ENCODE results near the gene FBF1.

The FBF1 gene

DNA sequence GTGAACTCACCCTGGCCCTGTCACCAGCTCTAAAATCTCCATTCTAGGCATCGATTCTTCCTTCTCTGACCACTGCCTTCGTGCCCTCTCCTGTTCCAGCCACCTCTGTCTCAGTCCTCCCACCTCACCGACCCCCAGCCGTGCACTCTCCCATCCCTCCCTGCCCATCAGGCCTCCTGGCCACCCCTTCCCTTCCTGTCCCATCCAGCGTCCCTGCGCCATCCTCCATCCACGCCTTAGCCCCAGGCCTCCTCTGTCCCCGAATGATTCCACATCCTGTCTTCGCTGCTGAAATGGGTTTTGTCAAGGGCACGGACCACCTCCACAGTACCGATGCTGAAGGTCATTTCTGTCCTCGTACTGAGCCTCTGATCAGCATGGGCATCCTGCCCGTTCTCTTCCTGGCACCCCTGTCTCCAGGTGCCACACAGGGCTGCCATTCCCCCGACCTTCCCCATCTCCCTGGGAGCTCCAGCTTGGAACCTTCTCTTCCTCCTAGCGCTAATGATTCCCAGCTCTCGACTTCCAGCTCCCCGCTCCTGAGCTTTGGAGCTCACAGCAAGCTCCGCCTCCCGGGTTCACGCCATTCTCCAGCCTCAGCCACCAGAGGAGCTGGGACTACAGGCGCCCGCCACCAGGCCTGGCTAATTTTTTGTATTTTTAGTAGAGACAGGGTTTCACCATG, 46.7 kb downstream of the FBF1 start:
- no peak for DNase-seq

GRCh38 chr17:75893305-75894048, 47.4 kb downstream of the FBF1 start:
- DNase-seq: no peak

DNA sequence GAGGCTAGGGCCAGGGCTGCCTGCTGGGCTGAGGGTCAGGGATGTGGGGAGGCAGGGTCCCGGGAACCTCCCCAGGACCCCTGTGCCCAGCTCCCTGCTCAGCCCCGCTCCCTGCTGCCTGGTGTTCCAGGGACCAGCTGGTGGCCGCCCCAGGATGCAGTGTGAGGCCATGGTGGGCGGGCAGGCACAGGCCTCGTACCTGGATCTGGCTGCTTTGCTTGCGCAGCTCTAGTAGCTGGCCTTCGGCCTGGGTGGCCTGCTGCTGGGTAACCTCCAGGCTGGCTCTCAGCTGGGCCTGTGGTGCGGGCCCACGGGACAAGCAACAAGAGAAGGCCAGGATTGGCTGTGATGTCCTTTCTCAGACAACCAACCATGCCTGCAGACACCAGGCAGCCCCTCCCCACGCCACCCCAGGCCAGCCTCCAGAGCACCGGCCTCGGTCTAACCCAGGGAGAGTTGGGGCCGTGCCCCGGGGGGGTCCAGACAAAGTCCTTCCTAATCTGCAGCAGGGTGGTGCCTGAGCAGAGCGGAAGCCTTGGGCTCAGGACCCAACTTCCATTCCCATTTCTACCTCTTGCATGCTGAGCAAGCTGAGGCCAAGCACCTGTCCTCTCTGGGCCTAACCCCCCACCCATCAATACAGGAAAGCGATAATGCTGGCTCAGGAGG, 48.2 kb downstream of the FBF1 start:
- no peak for DNase-seq

GRCh38 chr17:75891605-75892555, 49.0 kb downstream of the FBF1 start:
- no peak for DNase-seq

GRCh38 chr17:75891022-75891604, 49.7 kb downstream of the FBF1 start:
- no peak for DNase-seq

DNA sequence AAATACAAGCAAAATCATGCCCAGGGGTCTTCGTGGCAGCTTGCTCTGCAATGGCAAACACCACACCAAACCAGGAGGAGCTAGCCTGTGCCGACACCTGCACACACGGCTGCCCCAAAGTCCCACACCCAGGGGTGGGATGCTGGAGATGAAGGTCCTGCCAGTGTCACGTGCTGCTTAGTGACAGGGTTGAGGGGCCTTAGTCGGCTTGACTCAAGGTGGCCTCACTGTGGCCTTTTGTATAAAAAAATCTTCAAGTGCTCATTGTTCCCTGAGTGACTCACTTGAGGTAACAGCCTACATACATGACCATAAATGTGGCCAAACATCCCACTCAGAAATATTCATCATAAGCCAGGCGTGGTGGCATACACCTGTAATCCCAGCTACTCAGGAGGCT, 51.4 kb downstream of the FBF1 start:
- DNase-seq: no peak

- DNase-seq: no peak
These were observed 52.4 kb downstream of the FBF1 start for GRCh38 chr17:75888484-75888883.

- peak; percentile 35 for DNase-seq
These were observed 55.0 kb downstream of the FBF1 start for GRCh38 chr17:75885860-75886259.

GRCh38 chr17:75885431-75885830, 55.4 kb downstream of the FBF1 start:
- peak; percentile 49 for DNase-seq

DNA sequence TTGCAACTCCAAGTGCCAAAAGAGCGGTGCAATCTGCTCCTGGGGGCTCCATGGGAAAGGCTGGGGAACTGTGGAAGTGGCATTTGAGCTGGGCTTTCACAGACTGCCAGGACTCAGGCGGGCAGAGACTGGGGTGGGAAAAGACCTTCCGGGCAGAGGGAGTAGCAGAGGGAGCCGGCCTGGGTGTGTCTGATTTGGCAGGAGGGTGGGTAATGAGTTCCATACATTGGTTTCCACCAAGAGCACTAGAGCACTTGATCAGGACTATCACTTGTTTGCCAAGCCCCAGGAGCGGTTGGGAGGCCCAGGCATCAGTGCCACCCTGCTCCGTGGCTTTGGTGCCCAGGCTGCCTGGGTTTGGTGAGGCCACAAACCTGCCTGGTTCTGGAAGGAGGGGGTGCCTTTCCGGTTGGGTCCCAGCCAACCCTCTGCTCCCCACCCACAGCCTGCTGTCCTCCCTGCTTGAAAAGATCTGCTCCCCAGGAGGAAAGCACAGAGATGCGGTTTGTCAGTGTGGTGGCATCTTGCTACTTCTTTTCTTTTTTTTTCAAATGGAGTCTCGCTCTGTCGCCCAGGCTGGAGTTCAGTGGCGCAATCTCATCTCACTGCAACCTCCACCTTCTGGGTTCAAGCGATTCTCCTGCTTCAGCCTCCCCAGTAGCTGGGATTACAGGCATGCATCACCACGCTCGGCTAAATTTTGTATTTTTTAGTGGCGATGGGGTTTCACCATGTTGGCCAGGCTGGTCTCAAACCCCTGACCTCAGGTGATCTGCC, 59.0 kb downstream of the FBF1 start:
- no peak for DNase-seq

GRCh38 chr17:75880266-75880665, 60.6 kb downstream of the FBF1 start:
- DNase-seq: no peak

- peak; percentile 58 for DNase-seq
These were observed 62.5 kb downstream of the FBF1 start, which contains the start of gene TRIM47 for GRCh38 chr17:75878174-75878998. Gene TRIM47 (minus strand): TSS chr17:75878581. CDS start chr17:75878548, 33 bp downstream.

DNA sequence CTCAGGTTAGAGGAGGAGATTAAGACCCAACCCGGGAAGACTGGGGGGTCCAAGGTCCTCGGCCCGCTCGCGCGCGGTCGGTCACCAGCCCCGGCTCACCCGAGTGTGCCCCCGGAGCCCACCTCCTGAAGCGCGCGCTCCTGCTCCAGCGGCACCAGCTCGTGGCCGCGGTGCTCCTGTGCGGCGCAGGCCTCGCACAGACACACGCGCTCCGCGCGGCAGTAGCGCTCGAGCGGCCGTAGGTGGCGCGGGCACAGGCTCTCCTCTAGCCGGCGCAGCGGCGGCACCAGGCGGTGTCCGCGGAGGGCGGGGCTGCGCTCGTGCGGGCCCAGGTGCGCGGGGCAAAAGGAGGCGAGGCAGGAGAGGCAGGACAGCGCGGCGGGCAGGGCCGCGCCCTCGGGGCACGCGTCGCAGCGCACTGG, 63.1 kb downstream of the FBF1 start:
- DNase-seq: peak; percentile 72

DNA sequence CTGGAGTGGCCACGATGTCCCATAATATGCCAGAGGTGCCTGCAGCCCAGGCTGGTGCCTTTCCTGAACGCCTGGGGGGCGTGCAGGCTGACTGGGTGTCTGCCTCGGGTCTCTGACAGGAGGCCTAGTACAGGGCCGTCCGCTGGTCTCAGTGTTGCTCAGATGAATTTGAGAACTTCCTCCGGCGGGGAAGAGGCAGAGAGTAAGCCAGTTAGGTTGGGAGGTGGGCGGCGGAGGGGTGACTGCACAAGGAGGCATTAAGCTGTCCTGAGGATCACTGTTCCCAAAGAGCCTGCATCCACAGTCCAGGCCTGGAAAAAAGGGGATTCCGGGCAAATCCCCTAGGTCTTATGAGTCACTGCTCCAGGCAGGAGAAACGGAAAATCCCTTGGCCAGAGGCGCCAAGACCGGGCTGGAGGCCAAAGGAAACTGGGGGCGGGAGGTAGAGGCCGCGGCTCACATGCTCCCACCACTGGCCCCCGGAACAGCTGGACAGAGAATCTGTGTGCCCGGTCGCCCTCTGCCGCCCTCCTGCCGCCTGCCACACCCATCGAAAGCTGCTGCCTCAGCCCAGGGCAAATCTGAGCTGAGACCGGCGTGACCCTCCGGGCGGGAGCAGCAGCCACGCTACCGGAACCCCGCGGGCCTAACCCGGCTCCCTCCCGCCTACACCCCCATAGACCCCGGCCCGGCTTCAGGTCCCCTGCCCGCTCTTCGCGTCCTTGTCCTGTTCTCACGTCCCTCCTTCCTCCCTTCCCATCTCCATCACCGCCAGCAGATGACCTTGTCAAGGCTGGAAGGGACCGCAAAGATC, 63.7 kb downstream of the FBF1 start:
- DNase-seq: peak; percentile 74

GRCh38 chr17:75876190-75876937, 64.5 kb downstream of the FBF1 start:
- DNase-seq: no peak

DNA sequence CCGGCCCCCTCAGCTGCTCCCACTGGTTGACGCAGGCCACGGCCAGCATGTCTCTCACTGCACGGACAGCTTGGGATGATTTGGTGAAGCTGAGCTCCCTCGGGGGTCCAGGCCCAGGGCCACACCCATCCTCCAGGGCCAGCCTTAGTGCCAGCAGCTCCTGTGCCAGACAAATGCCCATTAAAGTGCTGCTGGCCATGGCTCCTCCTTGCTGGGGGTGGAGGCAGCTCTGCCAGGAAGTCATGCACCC, 65.0 kb downstream of the FBF1 start:
- no peak for DNase-seq

GRCh38 chr17:75875182-75875939, 65.5 kb downstream of the FBF1 start:
- DNase-seq: no peak
